ENCODE data around the gene TMEM95.
A peak's percentile ranks its signal among the peaks of the same experiment; 100 is the strongest.

Gene TMEM95

GRCh38 chr17:7312432-7313087 lies 42.4 kb upstream of the TMEM95 start:
- TF ChIP-seq BACH2 (CRISPR knock-in tag; IDR thresholded peaks at IDR 0.05; ENCODE audit: borderline replicate concordance) (no peak), ZNF565 (CRISPR knock-in tag; conservative IDR thresholded peaks at IDR 0.05; ENCODE audit: low read depth) (no peak), CSDC2 (CRISPR knock-in tag; IDR thresholded peaks at IDR 0.05) (no peak), ZNF70 (CRISPR knock-in tag; IDR thresholded peaks at IDR 0.05) (no peak), ISL1 (CRISPR knock-in tag; IDR thresholded peaks at IDR 0.05) (no peak), ZC3H10 (CRISPR knock-in tag; IDR thresholded peaks at IDR 0.05) (no peak), ZNF8 (CRISPR knock-in tag; IDR thresholded peaks at IDR 0.05) (no peak), ESRRG (CRISPR knock-in tag; IDR thresholded peaks at IDR 0.05) (no peak), PATZ1 (CRISPR knock-in tag; IDR thresholded peaks at IDR 0.05; ENCODE audit: borderline replicate concordance) (no peak), ZFP30 (CRISPR knock-in tag; IDR thresholded peaks at IDR 0.05) (no peak), ZFP3 (CRISPR knock-in tag; IDR thresholded peaks at IDR 0.05) (no peak), PPARA (CRISPR knock-in tag; IDR thresholded peaks at IDR 0.05; ENCODE audit: borderline replicate concordance) (no peak), RARB (CRISPR knock-in tag; IDR thresholded peaks at IDR 0.05) (no peak), CSRNP3 (CRISPR knock-in tag; IDR thresholded peaks at IDR 0.05) (no peak), TCF4 (CRISPR knock-in tag; IDR thresholded peaks at IDR 0.05; ENCODE audit: borderline replicate concordance) (no peak)
- TF ChIP-seq, protein P1, sequence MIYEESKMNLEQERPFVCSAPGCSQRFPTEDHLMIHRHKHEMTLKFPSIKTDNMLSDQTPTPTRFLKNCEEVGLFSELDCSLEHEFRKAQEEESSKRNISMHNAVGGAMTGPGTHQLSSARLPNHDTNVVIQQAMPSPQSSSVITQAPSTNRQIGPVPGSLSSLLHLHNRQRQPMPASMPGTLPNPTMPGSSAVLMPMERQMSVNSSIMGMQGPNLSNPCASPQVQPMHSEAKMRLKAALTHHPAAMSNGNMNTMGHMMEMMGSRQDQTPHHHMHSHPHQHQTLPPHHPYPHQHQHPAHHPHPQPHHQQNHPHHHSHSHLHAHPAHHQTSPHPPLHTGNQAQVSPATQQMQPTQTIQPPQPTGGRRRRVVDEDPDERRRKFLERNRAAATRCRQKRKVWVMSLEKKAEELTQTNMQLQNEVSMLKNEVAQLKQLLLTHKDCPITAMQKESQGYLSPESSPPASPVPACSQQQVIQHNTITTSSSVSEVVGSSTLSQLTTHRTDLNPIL (CRISPR knock-in tag; IDR thresholded peaks at IDR 0.05; ENCODE audit: low read depth): no peak
- TF ChIP-seq, protein P2, sequence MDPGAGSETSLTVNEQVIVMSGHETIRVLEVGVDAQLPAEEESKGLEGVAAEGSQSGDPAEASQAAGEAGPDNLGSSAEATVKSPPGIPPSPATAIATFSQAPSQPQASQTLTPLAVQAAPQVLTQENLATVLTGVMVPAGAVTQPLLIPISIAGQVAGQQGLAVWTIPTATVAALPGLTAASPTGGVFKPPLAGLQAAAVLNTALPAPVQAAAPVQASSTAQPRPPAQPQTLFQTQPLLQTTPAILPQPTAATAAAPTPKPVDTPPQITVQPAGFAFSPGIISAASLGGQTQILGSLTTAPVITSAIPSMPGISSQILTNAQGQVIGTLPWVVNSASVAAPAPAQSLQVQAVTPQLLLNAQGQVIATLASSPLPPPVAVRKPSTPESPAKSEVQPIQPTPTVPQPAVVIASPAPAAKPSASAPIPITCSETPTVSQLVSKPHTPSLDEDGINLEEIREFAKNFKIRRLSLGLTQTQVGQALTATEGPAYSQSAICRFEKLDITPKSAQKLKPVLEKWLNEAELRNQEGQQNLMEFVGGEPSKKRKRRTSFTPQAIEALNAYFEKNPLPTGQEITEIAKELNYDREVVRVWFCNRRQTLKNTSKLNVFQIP (CRISPR knock-in tag; IDR thresholded peaks at IDR 0.05; ENCODE audit: borderline replicate concordance, low read depth): no peak
- TF ChIP-seq, protein P3, sequence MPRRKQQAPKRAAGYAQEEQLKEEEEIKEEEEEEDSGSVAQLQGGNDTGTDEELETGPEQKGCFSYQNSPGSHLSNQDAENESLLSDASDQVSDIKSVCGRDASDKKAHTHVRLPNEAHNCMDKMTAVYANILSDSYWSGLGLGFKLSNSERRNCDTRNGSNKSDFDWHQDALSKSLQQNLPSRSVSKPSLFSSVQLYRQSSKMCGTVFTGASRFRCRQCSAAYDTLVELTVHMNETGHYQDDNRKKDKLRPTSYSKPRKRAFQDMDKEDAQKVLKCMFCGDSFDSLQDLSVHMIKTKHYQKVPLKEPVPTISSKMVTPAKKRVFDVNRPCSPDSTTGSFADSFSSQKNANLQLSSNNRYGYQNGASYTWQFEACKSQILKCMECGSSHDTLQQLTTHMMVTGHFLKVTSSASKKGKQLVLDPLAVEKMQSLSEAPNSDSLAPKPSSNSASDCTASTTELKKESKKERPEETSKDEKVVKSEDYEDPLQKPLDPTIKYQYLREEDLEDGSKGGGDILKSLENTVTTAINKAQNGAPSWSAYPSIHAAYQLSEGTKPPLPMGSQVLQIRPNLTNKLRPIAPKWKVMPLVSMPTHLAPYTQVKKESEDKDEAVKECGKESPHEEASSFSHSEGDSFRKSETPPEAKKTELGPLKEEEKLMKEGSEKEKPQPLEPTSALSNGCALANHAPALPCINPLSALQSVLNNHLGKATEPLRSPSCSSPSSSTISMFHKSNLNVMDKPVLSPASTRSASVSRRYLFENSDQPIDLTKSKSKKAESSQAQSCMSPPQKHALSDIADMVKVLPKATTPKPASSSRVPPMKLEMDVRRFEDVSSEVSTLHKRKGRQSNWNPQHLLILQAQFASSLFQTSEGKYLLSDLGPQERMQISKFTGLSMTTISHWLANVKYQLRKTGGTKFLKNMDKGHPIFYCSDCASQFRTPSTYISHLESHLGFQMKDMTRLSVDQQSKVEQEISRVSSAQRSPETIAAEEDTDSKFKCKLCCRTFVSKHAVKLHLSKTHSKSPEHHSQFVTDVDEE (CRISPR knock-in tag; IDR thresholded peaks at IDR 0.05): no peak
- ATAC-seq: no peak

- ATAC-seq: peak; percentile 15; the same call in 2 of the 3 replicates
- TF ChIP-seq SNAI2 (CRISPR knock-in tag; IDR thresholded peaks at IDR 0.05) (no peak), PATZ1 (CRISPR knock-in tag; IDR thresholded peaks at IDR 0.05; ENCODE audit: borderline replicate concordance) (no peak), ISL1 (CRISPR knock-in tag; IDR thresholded peaks at IDR 0.05) (no peak), OSR1 (CRISPR knock-in tag; IDR thresholded peaks at IDR 0.05) (no peak), ZFP3 (CRISPR knock-in tag; IDR thresholded peaks at IDR 0.05) (no peak), BACH2 (CRISPR knock-in tag; IDR thresholded peaks at IDR 0.05; ENCODE audit: borderline replicate concordance) (no peak), CSDC2 (CRISPR knock-in tag; IDR thresholded peaks at IDR 0.05) (no peak), TOX (CRISPR knock-in tag; IDR thresholded peaks at IDR 0.05; ENCODE audit: borderline replicate concordance) (no peak)
- TF ChIP-seq, protein P2 (CRISPR knock-in tag; IDR thresholded peaks at IDR 0.05; ENCODE audit: borderline replicate concordance, low read depth): no peak
- TF ChIP-seq, protein P3 (CRISPR knock-in tag; IDR thresholded peaks at IDR 0.05): no peak
Measured at GRCh38 chr17:7313088-7313889, 41.7 kb upstream of the TMEM95 start.
